Measurements from ENCODE around the gene TAF11. TPM values are rescaled to one million over a fixed set of nuclear protein-coding genes. Genes with fewer than 3 reads are reported as not detected.
"Not testable (repeated sequence)": the region's sequence is repeated elsewhere in the genome, so short reads cannot be mapped to it uniquely, and the experiment has no call there.

Gene TAF11
- total RNA-seq, 1 experiment from 2014 or later = 44.1 TPM

- TF ChIP-seq GRHL2 (CRISPR knock-in tag; IDR thresholded peaks at IDR 0.05; ENCODE audit: insufficient replicate concordance, severe bottlenecking) = no peak
- TF ChIP-seq ATF6 (CRISPR knock-in tag; IDR thresholded peaks at IDR 0.05) = no peak
- no peak for TF ChIP-seq MXD4 (CRISPR knock-in tag; IDR thresholded peaks at IDR 0.05; ENCODE audit: borderline replicate concordance)
- TF ChIP-seq PRRX2 (CRISPR knock-in tag; IDR thresholded peaks at IDR 0.05) = no peak
- TF ChIP-seq GABPB1 (CRISPR knock-in tag; IDR thresholded peaks at IDR 0.05) = no peak
- no peak for TF ChIP-seq ZNF423 (CRISPR knock-in tag; IDR thresholded peaks at IDR 0.05)
- TF ChIP-seq ZNF232 (CRISPR knock-in tag; IDR thresholded peaks at IDR 0.05) = no peak
- no peak for TF ChIP-seq ZNF396 (CRISPR knock-in tag; IDR thresholded peaks at IDR 0.05; ENCODE audit: borderline replicate concordance)
These were observed 2.8 kb downstream of the TAF11 start (continued) for GRCh38 chr6:34884996-34885395.

- H3K9me3 Mint-ChIP-seq; H3K27ac Mint-ChIP-seq; CTCF ChIA-PET; DNase-seq (ENCODE audit: low spot score); H3K4me1 Mint-ChIP-seq; POLR2A ChIA-PET; ATAC-seq; H3K4me3 Mint-ChIP-seq; H3K27me3 Mint-ChIP-seq (ENCODE audit: low read depth): not testable (repeated sequence)
- H3K36me3 Mint-ChIP-seq = peaks cover 36% of the 10 kb centered on the region
These were observed 3.8 kb downstream of the TAF11 start for GRCh38 chr6:34884073-34884472.

- CTCF ChIA-PET = no interaction called here
These were observed 9.9 kb downstream of the TAF11 start for GRCh38 chr6:34877869-34878485.

GRCh38 chr6:34877259-34877658 lies 10.6 kb downstream of the TAF11 start:
- H3K27ac Mint-ChIP-seq = no peak overlapping the region
- DNase-seq (ENCODE audit: low spot score) (no peak), ATAC-seq (no peak)
- H3K4me1 Mint-ChIP-seq = peaks cover 17% of the 10 kb centered on the region
- H3K36me3 Mint-ChIP-seq = peaks cover 41% of the 10 kb centered on the region
- TF ChIP-seq FOXP4 (CRISPR knock-in tag; IDR thresholded peaks at IDR 0.05) = no peak
- H3K27me3 Mint-ChIP-seq (ENCODE audit: low read depth) = no peaks in the 10 kb centered on the region
- no peaks in the 10 kb centered on the region for H3K9me3 Mint-ChIP-seq
- no peak overlapping the region for H3K4me3 Mint-ChIP-seq
- POLR2A ChIA-PET = interaction anchor here (0.6 kb wide), 1 partner anchor 99 kb away, joined by 4 read pairs; no protein-coding TSS in a partner anchor
- CTCF ChIA-PET = no interaction called here

More at GRCh38 chr6:34877869-34878485, 9.9 kb downstream of the TAF11 start:
- no peak for TF ChIP-seq ELF4 (CRISPR knock-in tag; IDR thresholded peaks at IDR 0.05; ENCODE audit: low read depth)
- peak; percentile 50; the same call in 1 of the 2 replicates for TF ChIP-seq ZNF121 (CRISPR knock-in tag; IDR thresholded peaks at IDR 0.05)
- no peak overlapping the region for H3K4me3 Mint-ChIP-seq
- ATAC-seq (no peak), DNase-seq (ENCODE audit: low spot score) (no peak)
- POLR2A ChIA-PET = no interaction called here
- no peak overlapping the region for H3K27ac Mint-ChIP-seq
- no peaks in the 10 kb centered on the region for H3K27me3 Mint-ChIP-seq (ENCODE audit: low read depth)
- H3K36me3 Mint-ChIP-seq = peaks cover 39% of the 10 kb centered on the region
- H3K4me1 Mint-ChIP-seq = peaks cover 17% of the 10 kb centered on the region
- H3K9me3 Mint-ChIP-seq = no peaks in the 10 kb centered on the region

- H3K36me3 Mint-ChIP-seq = peaks cover 46% of the 10 kb centered on the region
- no peak for TF ChIP-seq CREB1 (CRISPR knock-in tag; IDR thresholded peaks at IDR 0.05)
- no peak for TF ChIP-seq ELF4 (CRISPR knock-in tag; IDR thresholded peaks at IDR 0.05; ENCODE audit: low read depth)
- no peak for TF ChIP-seq ZNF281 (CRISPR knock-in tag; IDR thresholded peaks at IDR 0.05)
- TF ChIP-seq USF1 (CRISPR knock-in tag; IDR thresholded peaks at IDR 0.05) = no peak
- TF ChIP-seq TCF7 (CRISPR knock-in tag; IDR thresholded peaks at IDR 0.05; ENCODE audit: low read depth) = no peak
- ChIA-PET CTCF (no interaction called here), POLR2A (no interaction called here)
- peaks cover 17% of the 10 kb centered on the region for H3K4me1 Mint-ChIP-seq
- peak overlapping the region; percentile 51 for H3K27ac Mint-ChIP-seq
- ATAC-seq = no peak
- no peaks in the 10 kb centered on the region for H3K9me3 Mint-ChIP-seq
- no peaks in the 10 kb centered on the region for H3K27me3 Mint-ChIP-seq (ENCODE audit: low read depth)
- no peak overlapping the region for H3K4me3 Mint-ChIP-seq
- DNase-seq (ENCODE audit: low spot score) = no peak
These were observed 11.4 kb downstream of the TAF11 start for GRCh38 chr6:34876472-34876871.
